Measurements from ENCODE around the gene TRMT1L. TPM values are rescaled to one million over a fixed set of nuclear protein-coding genes. Genes with fewer than 3 reads are reported as not detected.

Gene TRMT1L, protein sequence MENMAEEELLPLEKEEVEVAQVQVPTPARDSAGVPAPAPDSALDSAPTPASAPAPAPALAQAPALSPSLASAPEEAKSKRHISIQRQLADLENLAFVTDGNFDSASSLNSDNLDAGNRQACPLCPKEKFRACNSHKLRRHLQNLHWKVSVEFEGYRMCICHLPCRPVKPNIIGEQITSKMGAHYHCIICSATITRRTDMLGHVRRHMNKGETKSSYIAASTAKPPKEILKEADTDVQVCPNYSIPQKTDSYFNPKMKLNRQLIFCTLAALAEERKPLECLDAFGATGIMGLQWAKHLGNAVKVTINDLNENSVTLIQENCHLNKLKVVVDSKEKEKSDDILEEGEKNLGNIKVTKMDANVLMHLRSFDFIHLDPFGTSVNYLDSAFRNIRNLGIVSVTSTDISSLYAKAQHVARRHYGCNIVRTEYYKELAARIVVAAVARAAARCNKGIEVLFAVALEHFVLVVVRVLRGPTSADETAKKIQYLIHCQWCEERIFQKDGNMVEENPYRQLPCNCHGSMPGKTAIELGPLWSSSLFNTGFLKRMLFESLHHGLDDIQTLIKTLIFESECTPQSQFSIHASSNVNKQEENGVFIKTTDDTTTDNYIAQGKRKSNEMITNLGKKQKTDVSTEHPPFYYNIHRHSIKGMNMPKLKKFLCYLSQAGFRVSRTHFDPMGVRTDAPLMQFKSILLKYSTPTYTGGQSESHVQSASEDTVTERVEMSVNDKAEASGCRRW
- total RNA-seq = 21.1 and 31.3 TPM in 2 replicates

DNA sequence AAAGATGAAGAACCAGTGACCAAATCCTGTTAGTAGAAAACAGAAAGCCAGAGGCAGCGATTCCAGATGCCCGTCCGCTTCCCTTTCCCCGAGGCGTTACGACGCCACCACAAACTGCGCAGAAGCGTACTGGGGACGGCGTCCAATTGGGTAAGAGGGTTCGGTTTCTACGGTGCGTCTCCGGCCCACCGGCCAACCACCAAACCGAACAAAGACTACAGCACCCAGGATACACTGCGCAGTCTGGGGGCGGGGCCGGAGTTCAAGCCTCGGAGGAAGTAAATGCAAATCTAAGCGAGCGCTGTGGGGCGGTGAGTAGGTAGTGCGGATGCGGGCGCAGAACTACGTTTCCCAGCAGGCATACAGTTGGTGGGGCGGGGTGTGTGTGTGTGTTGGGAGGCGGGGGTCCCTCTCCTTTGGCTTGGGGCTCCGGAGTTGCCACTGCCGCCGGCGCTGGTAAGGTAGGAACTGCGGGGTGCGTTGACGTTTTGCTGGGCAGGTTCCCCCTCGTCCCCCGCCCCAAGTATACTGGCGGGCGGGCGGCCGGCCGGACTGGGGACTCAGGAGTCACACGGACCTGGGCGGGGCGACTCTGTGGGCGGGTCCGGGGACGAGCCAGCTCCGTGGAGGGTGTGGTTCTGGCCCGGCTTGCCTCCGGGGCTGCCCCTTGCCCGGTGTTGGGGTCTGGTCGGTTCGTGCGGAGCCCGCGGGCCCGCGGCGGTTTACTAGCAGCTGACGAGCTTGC lies at the start of gene TRMT1L, which contains the start of gene SWT1:
TSS of gene TRMT1L (minus strand) at position 100 of the 745 bp plus-strand sequence. CDS start 241 bp downstream, outside the sequence.
TSS of gene SWT1 (plus strand) at position 314 of the 745 bp plus-strand sequence. CDS start 3,675 bp downstream, outside the sequence.

Other genes starting within 250 kb of the TRMT1L start
- gene NIBAN1, start 182.4 kb downstream of the TRMT1L start, total RNA-seq = 15.7 and 47.4 TPM in 2 replicates
- gene RNF2, start 111.4 kb downstream of the TRMT1L start, total RNA-seq = 22.8 and 25.1 TPM in 2 replicates
- 2.7 and 8.7 TPM in 2 replicates for gene SWT1, start 214 bp upstream of the TRMT1L start, total RNA-seq
- gene IVNS1ABP, start 160.3 kb upstream of the TRMT1L start, total RNA-seq = 61.4 and 74.4 TPM in 2 replicates